ENCODE data around the gene GLB1L. TPM values are rescaled to one million over a fixed set of nuclear protein-coding genes. Genes with fewer than 3 reads are reported as not detected.

GLB1L gene
- total RNA-seq, 1 donor from 2014 or later, result 3.0 TPM

DNA sequence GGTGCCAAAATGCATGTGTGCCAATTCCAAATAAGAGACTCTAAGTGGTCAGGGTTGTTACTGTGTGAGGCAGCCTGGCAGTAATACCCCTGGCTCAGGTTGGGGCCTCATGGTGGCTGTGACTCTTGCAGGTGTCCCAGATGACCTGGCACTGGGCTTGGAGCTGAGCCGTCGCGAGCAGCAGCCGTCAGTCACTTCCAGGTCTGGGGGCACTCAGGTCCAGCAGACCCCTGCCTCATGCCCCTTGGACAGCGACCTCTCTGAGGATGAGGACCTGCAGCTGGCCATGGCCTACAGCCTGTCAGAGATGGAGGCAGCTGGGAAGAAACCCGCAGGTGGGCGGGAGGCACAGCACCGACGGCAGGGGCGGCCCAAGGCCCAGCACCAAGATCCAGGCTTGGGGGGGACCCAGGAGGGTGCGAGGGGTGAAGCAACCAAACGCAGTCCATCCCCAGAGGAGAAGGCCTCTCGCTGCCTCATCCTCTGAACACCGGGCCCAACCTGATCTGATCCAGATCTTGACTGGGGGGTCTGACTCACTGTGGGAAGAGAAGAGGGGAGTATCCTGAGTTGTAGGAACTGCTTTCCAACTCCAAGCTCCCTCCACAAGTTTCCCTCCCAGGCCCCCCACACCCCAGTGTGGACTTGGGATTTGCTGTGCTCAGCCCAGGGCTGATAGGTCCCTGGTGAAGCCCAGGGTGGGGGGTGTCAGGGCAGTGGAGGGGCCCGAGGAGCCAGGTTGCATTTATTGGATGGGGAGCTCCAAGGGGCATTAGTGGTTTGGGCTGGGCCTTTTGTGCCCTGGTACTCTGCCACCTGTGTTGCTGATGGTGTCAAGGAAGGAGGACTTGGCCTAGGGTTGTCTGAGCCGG lies 39.5 kb upstream of the GLB1L start:
- no peaks in the 10 kb centered on the region for H3K27me3 Mint-ChIP-seq (ENCODE audit: low read depth)
- peaks cover 55% of the 10 kb centered on the region for H3K4me1 Mint-ChIP-seq (ENCODE audit: low read depth)
- peaks cover 11% of the 10 kb centered on the region for H3K36me3 Mint-ChIP-seq (ENCODE audit: low read depth)
- H3K4me3 Mint-ChIP-seq (ENCODE audit: unreplicated experiment), result no peak overlapping the region
- no peak overlapping the region for H3K27ac Mint-ChIP-seq (ENCODE audit: unreplicated experiment)
- no peaks in the 10 kb centered on the region for H3K9me3 Mint-ChIP-seq (ENCODE audit: low read depth)
- TF ChIP-seq, protein P1, sequence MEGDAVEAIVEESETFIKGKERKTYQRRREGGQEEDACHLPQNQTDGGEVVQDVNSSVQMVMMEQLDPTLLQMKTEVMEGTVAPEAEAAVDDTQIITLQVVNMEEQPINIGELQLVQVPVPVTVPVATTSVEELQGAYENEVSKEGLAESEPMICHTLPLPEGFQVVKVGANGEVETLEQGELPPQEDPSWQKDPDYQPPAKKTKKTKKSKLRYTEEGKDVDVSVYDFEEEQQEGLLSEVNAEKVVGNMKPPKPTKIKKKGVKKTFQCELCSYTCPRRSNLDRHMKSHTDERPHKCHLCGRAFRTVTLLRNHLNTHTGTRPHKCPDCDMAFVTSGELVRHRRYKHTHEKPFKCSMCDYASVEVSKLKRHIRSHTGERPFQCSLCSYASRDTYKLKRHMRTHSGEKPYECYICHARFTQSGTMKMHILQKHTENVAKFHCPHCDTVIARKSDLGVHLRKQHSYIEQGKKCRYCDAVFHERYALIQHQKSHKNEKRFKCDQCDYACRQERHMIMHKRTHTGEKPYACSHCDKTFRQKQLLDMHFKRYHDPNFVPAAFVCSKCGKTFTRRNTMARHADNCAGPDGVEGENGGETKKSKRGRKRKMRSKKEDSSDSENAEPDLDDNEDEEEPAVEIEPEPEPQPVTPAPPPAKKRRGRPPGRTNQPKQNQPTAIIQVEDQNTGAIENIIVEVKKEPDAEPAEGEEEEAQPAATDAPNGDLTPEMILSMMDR (IDR thresholded peaks at IDR 0.05), result no peak
- DNase-seq (ENCODE audit: low spot score), result peak; percentile 69

GRCh38 chr2:219282943-219283581 lies 37.8 kb upstream of the GLB1L start:
- Mint-ChIP-seq H3K4me1 (ENCODE audit: low read depth) (peaks cover 61% of the 10 kb centered on the region), H3K36me3 (ENCODE audit: low read depth) (peaks cover 11% of the 10 kb centered on the region), H3K27me3 (ENCODE audit: low read depth) (no peaks in the 10 kb centered on the region), H3K27ac (ENCODE audit: unreplicated experiment) (no peak overlapping the region), H3K9me3 (ENCODE audit: low read depth) (no peaks in the 10 kb centered on the region), H3K4me3 (ENCODE audit: unreplicated experiment) (no peak overlapping the region)
- TF ChIP-seq, protein P1 (IDR thresholded peaks at IDR 0.05), result no peak
- peak; percentile 48 for DNase-seq (ENCODE audit: low spot score)

GRCh38 chr2:219282375-219282774 lies 37.1 kb upstream of the GLB1L start:
- H3K9me3 Mint-ChIP-seq (ENCODE audit: low read depth), result no peaks in the 10 kb centered on the region
- no peaks in the 10 kb centered on the region for H3K27me3 Mint-ChIP-seq (ENCODE audit: low read depth)
- no peak overlapping the region for H3K4me3 Mint-ChIP-seq (ENCODE audit: unreplicated experiment)
- peak overlapping the region; percentile 24 for H3K27ac Mint-ChIP-seq (ENCODE audit: unreplicated experiment)
- peaks cover 66% of the 10 kb centered on the region for H3K4me1 Mint-ChIP-seq (ENCODE audit: low read depth)
- no peak for DNase-seq (ENCODE audit: low spot score)
- TF ChIP-seq, protein P1 (IDR thresholded peaks at IDR 0.05), result no peak
- peaks cover 11% of the 10 kb centered on the region for H3K36me3 Mint-ChIP-seq (ENCODE audit: low read depth)

DNA sequence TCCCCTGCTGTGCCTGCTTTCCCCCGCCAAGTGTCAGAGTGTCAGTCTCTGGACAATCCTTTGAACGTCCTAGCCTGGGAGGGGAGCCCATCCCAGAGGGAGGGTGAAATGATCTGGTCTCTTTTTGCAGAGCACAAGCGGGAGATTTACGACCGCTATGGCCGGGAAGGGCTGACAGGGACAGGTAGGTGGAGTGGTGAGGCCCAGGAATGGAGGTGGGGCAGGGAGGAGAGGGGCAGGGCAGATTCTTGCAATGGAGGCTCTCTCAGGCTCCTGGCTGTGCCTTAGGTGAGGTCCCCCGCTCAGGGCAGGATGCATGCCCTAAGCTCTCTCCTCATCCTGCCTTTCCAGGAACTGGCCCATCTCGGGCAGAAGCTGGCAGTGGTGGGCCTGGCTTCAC lies 36.3 kb upstream of the GLB1L start:
- H3K27ac Mint-ChIP-seq (ENCODE audit: unreplicated experiment), result no peak overlapping the region
- peaks cover 11% of the 10 kb centered on the region for H3K36me3 Mint-ChIP-seq (ENCODE audit: low read depth)
- TF ChIP-seq, protein P1 (IDR thresholded peaks at IDR 0.05), result no peak
- no peak overlapping the region for H3K4me3 Mint-ChIP-seq (ENCODE audit: unreplicated experiment)
- peak; percentile 82 for DNase-seq (ENCODE audit: low spot score)
- no peaks in the 10 kb centered on the region for H3K9me3 Mint-ChIP-seq (ENCODE audit: low read depth)
- no peaks in the 10 kb centered on the region for H3K27me3 Mint-ChIP-seq (ENCODE audit: low read depth)
- peaks cover 64% of the 10 kb centered on the region for H3K4me1 Mint-ChIP-seq (ENCODE audit: low read depth)

GRCh38 chr2:219280651-219281050 lies 35.4 kb upstream of the GLB1L start:
- peak overlapping the region; percentile 85 for H3K4me3 Mint-ChIP-seq (ENCODE audit: unreplicated experiment)
- peaks cover 11% of the 10 kb centered on the region for H3K36me3 Mint-ChIP-seq (ENCODE audit: low read depth)
- no peak overlapping the region for H3K27ac Mint-ChIP-seq (ENCODE audit: unreplicated experiment)

More at GRCh38 chr2:219280651-219281050, 35.4 kb upstream of the GLB1L start:
- Mint-ChIP-seq H3K9me3 (ENCODE audit: low read depth) (no peaks in the 10 kb centered on the region), H3K4me1 (ENCODE audit: low read depth) (peaks cover 56% of the 10 kb centered on the region), H3K27me3 (ENCODE audit: low read depth) (no peaks in the 10 kb centered on the region)
- TF ChIP-seq, protein P1 (IDR thresholded peaks at IDR 0.05), result no peak
- peak; percentile 37 for DNase-seq (ENCODE audit: low spot score)

Data from chondrocyte (in vitro differentiated cells).